GM12864 (cell line): ENCODE results near the gene CEACAM4.

Experiments
- DNase-seq: peaks from one replicate; pipeline ENCODE4 v3.0.0-alpha.2; 2011; ENCODE audit warnings: low read depth
- H3K4me3 ChIP-seq: 2 replicates; pipeline ENCODE4 v1.5.1; 2011; ENCODE audit warnings: mild to moderate bottlenecking, low read depth, low read length, control low read depth
- TF ChIP-seq, protein P1 (sequence below): IDR thresholded peaks from 2 replicates; pipeline ENCODE4 v1.5.1; 2011; ENCODE audit warnings: low read depth, mild to moderate bottlenecking, moderate library complexity, low read length, control low read depth, inconsistent platforms; ENCODE audit errors: missing control alignments

The CEACAM4 gene

GRCh38 chr19:41649827-41650226 lies 23.0 kb upstream of the CEACAM4 start:
- no peak overlapping the region for H3K4me3 ChIP-seq
- DNase-seq = no peak
- TF ChIP-seq, protein P1, sequence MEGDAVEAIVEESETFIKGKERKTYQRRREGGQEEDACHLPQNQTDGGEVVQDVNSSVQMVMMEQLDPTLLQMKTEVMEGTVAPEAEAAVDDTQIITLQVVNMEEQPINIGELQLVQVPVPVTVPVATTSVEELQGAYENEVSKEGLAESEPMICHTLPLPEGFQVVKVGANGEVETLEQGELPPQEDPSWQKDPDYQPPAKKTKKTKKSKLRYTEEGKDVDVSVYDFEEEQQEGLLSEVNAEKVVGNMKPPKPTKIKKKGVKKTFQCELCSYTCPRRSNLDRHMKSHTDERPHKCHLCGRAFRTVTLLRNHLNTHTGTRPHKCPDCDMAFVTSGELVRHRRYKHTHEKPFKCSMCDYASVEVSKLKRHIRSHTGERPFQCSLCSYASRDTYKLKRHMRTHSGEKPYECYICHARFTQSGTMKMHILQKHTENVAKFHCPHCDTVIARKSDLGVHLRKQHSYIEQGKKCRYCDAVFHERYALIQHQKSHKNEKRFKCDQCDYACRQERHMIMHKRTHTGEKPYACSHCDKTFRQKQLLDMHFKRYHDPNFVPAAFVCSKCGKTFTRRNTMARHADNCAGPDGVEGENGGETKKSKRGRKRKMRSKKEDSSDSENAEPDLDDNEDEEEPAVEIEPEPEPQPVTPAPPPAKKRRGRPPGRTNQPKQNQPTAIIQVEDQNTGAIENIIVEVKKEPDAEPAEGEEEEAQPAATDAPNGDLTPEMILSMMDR = no peak

GRCh38 chr19:41646589-41647204 lies 19.8 kb upstream of the CEACAM4 start:
- no peak for DNase-seq
- TF ChIP-seq, protein P1 = peak; percentile 62
- H3K4me3 ChIP-seq = no peak overlapping the region

DNA sequence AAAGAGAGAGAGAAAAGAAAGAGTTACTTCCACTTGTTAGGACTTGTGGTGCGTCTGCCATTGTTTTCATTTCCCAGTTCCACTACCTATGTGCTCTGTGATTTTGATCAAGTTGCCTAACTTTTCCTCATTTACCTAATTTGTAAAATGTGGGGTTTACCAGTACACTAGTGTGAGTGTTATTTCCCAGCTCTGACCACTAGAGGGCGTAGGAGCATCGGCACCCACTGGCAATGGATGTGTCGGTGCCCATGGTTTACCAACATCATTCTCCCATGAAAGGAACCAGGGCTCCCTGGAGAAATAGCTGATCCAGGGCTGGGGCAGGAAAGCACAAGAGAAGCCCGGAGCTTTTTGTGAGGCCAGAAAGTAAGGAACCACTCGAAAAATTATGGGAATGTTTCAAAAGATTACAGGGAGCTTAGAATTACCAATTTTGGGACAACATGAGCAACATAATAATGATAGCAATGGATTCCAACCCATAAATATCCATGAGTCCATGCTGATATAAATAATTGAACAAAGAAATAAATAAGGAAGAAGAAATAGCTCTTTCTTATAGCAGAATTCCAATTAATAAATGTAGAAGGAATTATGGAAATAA lies 15.1 kb upstream of the CEACAM4 start:
- DNase-seq = peak; percentile 12
- no peak overlapping the region for H3K4me3 ChIP-seq
- TF ChIP-seq, protein P1 = peak; percentile 91

DNA sequence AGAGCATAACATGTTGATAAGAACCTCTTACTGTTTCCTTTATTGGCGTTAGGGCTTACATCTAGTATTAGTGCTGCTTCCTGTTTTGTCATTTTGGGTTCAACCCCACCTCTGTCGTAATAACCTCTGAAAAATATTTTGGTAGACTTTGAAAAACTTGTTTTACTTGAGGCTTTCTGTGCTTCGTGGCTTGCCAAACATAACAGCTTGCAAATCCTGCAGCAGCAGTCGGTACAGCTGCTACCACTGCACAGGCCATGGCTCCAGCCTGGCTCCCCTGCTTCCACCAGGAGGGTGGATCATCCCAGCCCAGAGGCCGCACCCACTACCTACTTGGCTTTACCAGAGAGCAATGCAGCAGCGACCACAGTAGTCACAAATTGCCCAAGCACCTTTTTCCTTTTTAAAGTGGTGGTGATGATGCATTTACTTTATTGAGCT lies 11.8 kb upstream of the CEACAM4 start:
- no peak for DNase-seq
- no peak overlapping the region for H3K4me3 ChIP-seq
- TF ChIP-seq, protein P1 = no peak

DNA sequence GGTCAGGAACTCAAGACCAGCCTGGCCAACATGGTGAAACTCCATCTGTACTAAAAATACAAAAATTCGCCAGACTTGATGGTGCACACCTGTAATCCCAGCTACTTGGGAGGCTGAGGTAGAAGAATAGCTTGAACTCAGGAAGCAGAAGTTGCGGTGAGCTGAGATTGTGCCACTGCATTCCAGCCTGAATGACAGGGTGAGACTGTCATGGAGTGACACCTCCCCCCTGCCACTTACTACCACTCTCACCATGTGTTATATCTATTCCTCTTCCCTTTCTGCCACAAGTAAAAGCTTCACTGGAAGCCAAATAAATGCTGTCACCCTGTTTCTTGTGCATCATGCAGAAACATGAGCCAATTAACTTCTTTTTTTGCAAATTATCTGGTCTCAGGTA lies 10.6 kb upstream of the CEACAM4 start:
- no peak for DNase-seq
- TF ChIP-seq, protein P1 = no peak
- H3K4me3 ChIP-seq = no peak overlapping the region

DNA sequence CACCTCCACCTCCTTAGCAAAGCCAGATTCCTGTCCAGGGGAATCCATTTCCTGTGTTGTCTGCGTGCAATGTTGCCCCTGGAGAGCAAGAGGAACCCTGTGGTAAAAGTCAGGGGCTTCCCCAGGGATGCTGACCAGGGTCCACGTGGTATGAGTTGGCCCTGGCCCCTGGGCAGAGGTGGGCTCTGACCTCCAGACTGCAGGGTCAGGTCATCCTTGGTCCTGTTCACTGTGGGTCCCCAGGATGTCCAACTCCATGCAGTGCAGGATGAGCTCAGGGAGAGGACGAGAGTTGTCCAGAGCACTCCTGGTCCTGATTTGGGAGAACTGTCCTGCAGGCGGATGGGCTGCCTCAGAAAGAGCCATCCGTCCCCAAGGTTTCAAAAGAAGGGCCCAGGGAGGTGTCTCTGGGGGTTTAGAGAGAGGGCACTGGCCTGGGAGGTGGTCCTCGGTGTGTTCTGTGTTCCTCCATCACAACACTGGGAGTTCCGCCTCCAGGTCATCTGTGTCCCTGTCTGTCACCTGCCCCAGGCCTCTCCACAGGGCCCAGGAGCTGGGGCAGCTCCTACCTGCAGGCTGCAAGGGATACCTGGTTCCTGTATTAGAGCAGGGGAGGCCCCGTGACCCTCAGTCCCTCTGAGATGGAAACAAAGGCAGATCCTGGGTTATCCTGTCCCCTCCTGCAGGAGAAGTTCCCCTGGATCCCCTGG lies 1.2 kb upstream of the CEACAM4 start:
- no peak for DNase-seq
- TF ChIP-seq, protein P1 = no peak
- H3K4me3 ChIP-seq = no peak overlapping the region
